T1000 (cell line): ENCODE measurements around the gene GABARAPL1.
"Not testable (repeated sequence)": the region's sequence is repeated elsewhere in the genome, so short reads cannot be mapped to it uniquely, and the experiment has no call there.

Experiments used
- DNase-seq: peaks from one replicate; lab custom pipeline; 2025; ENCODE audit warnings: mixed read lengths; lab: John Stamatoyannopoulos, UW

Gene GABARAPL1

DNA sequence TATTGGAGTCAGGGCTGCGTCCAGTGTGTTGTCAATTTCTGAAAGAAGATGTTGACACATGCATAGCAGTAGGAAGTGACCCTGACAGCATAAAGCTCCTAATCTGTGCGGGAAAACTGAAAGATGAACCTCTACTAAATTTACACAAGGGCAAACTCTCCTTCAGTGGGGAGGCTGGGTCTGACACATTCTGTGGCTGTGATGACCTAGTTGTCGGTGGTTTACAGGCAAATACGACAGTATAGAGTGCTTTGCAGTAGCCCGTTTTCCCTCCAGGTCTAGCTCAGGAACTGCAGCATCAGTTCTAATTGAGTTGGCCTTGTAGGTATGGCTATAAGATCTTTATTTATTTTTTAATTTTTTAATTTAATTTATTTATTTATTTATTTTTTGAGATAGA, 14.8 kb upstream of the GABARAPL1 start:
- DNase-seq: no peak

- not testable (repeated sequence) for DNase-seq
Measured at GRCh38 chr12:10204495-10204894, 8.2 kb upstream of the GABARAPL1 start.

- DNase-seq: peak; percentile 25
Measured at GRCh38 chr12:10205220-10205807, 7.4 kb upstream of the GABARAPL1 start.

- no peak for DNase-seq
Measured at GRCh38 chr12:10207136-10207535, 5.5 kb upstream of the GABARAPL1 start.

DNA sequence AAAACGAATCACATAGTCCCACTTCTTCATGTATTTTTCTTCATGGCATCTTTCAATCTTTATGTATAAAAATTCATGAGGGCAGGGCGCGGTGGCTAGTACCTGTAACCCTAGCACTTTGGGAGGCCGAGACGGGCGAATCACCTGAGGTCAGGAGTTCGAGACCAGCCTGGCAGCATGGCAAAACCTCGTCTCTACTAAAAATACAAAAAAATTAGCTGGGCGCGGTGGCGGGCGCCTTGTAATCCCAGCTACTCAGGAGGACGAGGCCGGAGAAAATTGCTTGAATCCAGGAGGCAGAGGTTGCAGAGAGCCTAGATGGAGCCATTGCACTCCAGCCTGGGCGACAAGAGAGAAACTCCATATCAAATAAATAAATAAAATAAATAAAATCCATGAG, 2.5 kb upstream of the GABARAPL1 start:
- no peak for DNase-seq

- no peak for DNase-seq
Measured at GRCh38 chr12:10211101-10211939, 1.4 kb upstream of the GABARAPL1 start.

DNA sequence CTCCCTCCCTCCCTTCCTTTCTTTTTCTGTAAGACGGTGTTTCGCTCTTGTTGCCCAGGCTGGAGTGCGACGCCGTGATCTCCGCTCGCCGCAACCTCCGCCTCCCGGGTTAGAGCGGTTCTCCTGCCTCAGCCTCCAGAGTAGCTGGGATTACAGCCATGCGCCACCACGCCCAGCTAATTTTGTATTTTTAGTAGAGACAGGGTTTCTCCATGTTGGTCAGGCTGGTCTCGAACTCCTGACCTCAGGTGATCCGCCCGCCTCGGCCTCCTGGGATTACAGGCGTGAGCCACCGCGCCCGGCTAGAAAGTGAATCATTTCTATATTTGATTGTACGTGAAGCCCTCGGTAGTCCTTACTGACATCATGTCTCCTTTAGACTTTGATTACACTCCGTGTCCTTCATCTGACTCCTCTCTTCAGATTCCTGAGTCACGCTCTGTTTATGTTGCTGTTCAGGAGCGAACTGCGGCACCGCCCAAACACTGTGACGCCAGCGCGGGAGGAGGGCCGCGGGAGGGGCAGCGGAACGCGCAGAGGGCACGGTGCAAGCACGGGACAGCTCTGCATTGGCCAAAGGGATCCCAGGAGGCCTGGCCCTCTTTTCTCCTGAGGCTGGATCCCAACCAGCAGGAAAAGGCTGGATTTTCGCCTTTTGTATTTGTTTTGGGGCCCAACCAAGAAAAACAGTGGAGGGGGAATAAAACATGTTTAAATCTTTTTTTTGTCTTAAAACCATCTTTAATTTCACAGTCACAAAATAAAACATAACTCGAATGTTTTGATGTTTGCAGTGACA, 538 bp upstream of the GABARAPL1 start:
- DNase-seq: peak; percentile 92

GRCh38 chr12:10213168-10214135, 775 bp downstream of the GABARAPL1 start:
- DNase-seq: peak; percentile 53

DNA sequence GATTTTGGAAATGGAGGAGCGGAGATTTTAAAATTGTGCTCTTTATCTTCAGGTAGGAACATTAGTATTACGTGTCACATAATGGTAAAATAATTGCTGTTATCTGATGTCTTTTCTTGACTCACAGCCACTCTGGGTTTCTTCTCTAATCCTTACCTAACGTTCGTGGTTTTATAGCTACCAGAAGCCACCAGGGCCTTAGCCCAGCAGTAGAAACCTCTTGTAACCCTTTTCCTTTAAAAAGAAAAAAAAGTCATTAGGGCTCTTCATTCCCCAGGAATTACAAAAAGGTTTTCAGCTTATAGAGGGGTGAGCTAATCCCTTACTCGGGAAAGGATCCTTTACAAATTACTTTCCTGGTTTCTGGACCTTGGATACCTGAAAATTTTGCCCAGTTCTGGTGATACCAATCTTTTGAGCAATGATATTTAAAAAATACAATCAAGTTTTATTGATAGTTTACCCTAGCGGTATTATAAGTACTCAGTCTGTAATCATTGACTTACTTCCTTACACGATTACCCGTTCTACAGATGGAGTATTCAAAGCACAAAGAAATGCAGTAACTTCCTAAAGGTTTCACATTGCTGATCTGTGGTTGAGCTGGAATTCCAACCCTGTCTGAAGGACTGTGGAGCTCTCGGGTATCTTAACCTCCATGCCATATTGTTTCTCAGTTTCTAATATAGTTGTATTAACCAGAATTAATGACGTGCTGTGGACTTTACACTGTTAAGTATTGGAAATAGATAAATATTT, 1.6 kb downstream of the GABARAPL1 start:
- DNase-seq: no peak

DNA sequence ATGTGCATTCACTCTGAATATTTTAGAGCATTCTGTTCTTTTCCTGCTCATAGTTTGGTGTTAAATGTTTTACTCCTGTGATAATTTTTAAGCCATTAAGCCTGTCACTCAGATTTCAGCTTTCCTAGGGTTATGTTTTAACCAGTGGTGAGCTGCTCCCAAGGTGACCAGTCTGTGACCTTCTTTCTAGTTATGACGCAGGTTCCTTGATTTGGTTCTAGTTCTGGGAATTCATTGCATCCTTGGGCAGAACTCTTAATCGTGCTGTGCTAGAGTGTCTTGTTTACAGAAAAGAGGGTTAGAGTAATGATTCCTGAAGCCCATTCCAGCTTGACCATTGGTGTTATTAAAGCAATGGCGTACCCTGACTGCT, 2.2 kb downstream of the GABARAPL1 start:
- DNase-seq: no peak

GRCh38 chr12:10215436-10215835, 2.8 kb downstream of the GABARAPL1 start:
- DNase-seq: no peak

- not testable (repeated sequence) for DNase-seq
Measured at GRCh38 chr12:10215946-10216345, 3.3 kb downstream of the GABARAPL1 start.

GRCh38 chr12:10218021-10218420, 5.3 kb downstream of the GABARAPL1 start:
- DNase-seq: no peak

- no peak for DNase-seq
Measured at GRCh38 chr12:10220398-10221077, 7.9 kb downstream of the GABARAPL1 start.

GRCh38 chr12:10221846-10222245, 9.2 kb downstream of the GABARAPL1 start:
- DNase-seq: no peak

- DNase-seq: no peak
Measured at GRCh38 chr12:10223208-10223607, 10.5 kb downstream of the GABARAPL1 start.

GRCh38 chr12:10225426-10225825, 12.7 kb downstream of the GABARAPL1 start:
- DNase-seq: not testable (repeated sequence)

DNA sequence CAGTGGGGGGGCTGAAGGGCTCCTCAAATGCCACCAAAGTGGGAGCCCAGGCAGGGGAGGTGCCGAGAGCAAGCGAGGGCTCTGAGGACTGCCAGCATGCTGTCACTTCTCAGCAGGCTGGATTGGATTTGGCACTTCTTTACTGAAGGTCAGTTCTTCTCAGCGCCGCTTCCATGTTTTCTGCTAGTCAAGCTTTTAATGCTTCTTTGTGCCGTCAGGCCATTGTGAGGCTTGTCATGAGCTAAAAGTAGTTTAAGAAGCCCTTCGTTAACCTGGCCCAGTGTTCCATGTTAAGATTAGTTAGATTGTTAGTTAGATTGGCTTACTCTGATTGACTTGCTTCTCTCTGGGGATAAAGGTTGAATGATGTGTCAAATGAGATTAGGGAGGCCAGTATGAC, 13.4 kb downstream of the GABARAPL1 start:
- no peak for DNase-seq

DNA sequence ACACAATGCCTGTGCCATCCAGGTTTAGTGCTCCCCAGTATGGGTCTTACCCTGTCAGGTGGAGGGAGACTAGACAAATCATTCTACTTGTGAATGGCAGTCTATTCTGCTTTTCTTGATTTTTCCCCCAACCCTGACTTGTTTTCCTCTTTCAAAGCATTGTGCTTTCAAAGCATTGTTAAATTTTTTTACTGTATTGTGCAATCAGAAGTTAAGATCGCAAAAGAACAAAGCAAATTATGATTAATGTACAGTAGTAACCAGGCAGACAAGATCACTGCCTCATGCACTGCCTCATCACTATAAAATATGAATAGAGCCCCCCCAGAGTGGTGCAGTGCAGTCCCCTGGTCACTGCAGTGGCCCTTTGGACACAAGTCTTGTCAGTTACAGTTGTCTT, 14.1 kb downstream of the GABARAPL1 start:
- no peak for DNase-seq

- DNase-seq: no peak
Measured at GRCh38 chr12:10227648-10228047, 15.0 kb downstream of the GABARAPL1 start.
